Measurements from ENCODE around the gene PPM1H.

GRCh38 chr12:62933220-62933601 lies 1.7 kb downstream of the PPM1H start:
- TF ChIP-seq POLR2A (IDR thresholded peaks at IDR 0.05), result peak in 1 of 2 donors; percentile 16
- TF ChIP-seq, protein P1, sequence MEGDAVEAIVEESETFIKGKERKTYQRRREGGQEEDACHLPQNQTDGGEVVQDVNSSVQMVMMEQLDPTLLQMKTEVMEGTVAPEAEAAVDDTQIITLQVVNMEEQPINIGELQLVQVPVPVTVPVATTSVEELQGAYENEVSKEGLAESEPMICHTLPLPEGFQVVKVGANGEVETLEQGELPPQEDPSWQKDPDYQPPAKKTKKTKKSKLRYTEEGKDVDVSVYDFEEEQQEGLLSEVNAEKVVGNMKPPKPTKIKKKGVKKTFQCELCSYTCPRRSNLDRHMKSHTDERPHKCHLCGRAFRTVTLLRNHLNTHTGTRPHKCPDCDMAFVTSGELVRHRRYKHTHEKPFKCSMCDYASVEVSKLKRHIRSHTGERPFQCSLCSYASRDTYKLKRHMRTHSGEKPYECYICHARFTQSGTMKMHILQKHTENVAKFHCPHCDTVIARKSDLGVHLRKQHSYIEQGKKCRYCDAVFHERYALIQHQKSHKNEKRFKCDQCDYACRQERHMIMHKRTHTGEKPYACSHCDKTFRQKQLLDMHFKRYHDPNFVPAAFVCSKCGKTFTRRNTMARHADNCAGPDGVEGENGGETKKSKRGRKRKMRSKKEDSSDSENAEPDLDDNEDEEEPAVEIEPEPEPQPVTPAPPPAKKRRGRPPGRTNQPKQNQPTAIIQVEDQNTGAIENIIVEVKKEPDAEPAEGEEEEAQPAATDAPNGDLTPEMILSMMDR (IDR thresholded peaks at IDR 0.05), result no peak

Data from heart left ventricle (tissue), 13 donors.